HepG2 (cell line): ENCODE measurements around the gene GPR156. TPM values are rescaled to one million over a fixed set of nuclear protein-coding genes. Genes with fewer than 3 reads are reported as not detected.

Source experiments
- ARHGAP35 ChIP-seq: sonication (generic); formaldehyde crosslinking; IDR thresholded peaks from 2 replicates; pipeline ENCODE4 v1.9.0; 2022; ENCODE audit warnings: mild to moderate bottlenecking, inconsistent platforms, moderate library complexity, missing genetic modification reagents, borderline replicate concordance
- ATF3 ChIP-seq: sonication (generic); formaldehyde crosslinking; IDR thresholded peaks from 2 replicates; pipeline ENCODE4 v1.4.0; 2020; ENCODE audit warnings: missing genetic modification reagents
- CAMTA2 ChIP-seq: sonication (generic); formaldehyde crosslinking; IDR thresholded peaks from 2 replicates; pipeline ENCODE4 v1.4.0; 2020; ENCODE audit warnings: mild to moderate bottlenecking, missing genetic modification reagents, borderline replicate concordance
- E2F5 ChIP-seq: sonication (generic); formaldehyde crosslinking; conservative IDR thresholded peaks from 2 replicates; pipeline ENCODE4 v1.4.0; 2020; ENCODE audit warnings: missing genetic modification reagents
- EEA1 ChIP-seq: sonication (generic); formaldehyde crosslinking; IDR thresholded peaks from 2 replicates; pipeline ENCODE4 v1.5.1; 2020; ENCODE audit warnings: mild to moderate bottlenecking, missing genetic modification reagents, borderline replicate concordance
- ELF4 ChIP-seq: sonication (generic); formaldehyde crosslinking; IDR thresholded peaks from 2 replicates; pipeline ENCODE4 v1.5.0; 2020; ENCODE audit warnings: missing genetic modification reagents, mild to moderate bottlenecking, moderate library complexity, borderline replicate concordance
- FOXA3 ChIP-seq: IDR thresholded peaks from 2 replicates; pipeline ENCODE4 v1.6.1; 2016; ENCODE audit warnings: missing genetic modification reagents, missing compliant biosample characterization
- GRHL1 ChIP-seq: sonication (generic); formaldehyde crosslinking; conservative IDR thresholded peaks from 2 replicates; pipeline ENCODE4 v1.8.0; 2022; ENCODE audit warnings: missing genetic modification reagents
- HOXA7 ChIP-seq: sonication (generic); formaldehyde crosslinking; IDR thresholded peaks from 2 replicates; pipeline ENCODE4 v1.8.1; 2022; ENCODE audit warnings: mild to moderate bottlenecking, missing genetic modification reagents, moderate library complexity
- KLF13 ChIP-seq: sonication (generic); formaldehyde crosslinking; IDR thresholded peaks from 2 replicates; pipeline ENCODE4 v1.4.0; 2020; ENCODE audit warnings: mild to moderate bottlenecking, missing genetic modification reagents
- NAIF1 ChIP-seq: sonication (generic); formaldehyde crosslinking; IDR thresholded peaks from 2 replicates; pipeline ENCODE4 v1.5.0; 2020; ENCODE audit warnings: mild to moderate bottlenecking, missing genetic modification reagents, borderline replicate concordance
- NFE2 ChIP-seq: sonication (generic); formaldehyde crosslinking; IDR thresholded peaks from 2 replicates; pipeline ENCODE4 v1.4.0; 2020; ENCODE audit warnings: missing genetic modification reagents
- PATZ1 ChIP-seq: sonication (generic); formaldehyde crosslinking; IDR thresholded peaks from 2 replicates; pipeline ENCODE4 v1.4.0; 2020; ENCODE audit warnings: missing genetic modification reagents
- PRDM4 ChIP-seq: sonication (generic); formaldehyde crosslinking; IDR thresholded peaks from 2 replicates; pipeline ENCODE4 v1.9.0; 2021; ENCODE audit warnings: missing genetic modification reagents, borderline replicate concordance
- RBM22 ChIP-seq: fragments of 200-400 bp; formaldehyde crosslinking; optimal IDR thresholded peaks from 2 replicates; pipeline ENCODE3; 2017; ENCODE audit warnings: mild to moderate bottlenecking, low read length, moderate library complexity
- SATB2 ChIP-seq: sonication (generic); formaldehyde crosslinking; IDR thresholded peaks from 2 replicates; pipeline ENCODE4 v1.5.0; 2020; ENCODE audit warnings: missing genetic modification reagents
- SMARCE1 ChIP-seq: fragments of 450-650 bp; IDR thresholded peaks from 2 replicates; pipeline ENCODE4 v1.6.1; 2017; ENCODE audit warnings: borderline replicate concordance
- SP140L ChIP-seq: sonication (generic); formaldehyde crosslinking; IDR thresholded peaks from 2 replicates; pipeline ENCODE4 v1.4.0; 2020; ENCODE audit warnings: missing genetic modification reagents, borderline replicate concordance
- SRSF9 ChIP-seq: fragments of 200-400 bp; formaldehyde crosslinking; IDR thresholded peaks from 2 replicates; pipeline ENCODE4 v1.6.1; 2018; ENCODE audit warnings: borderline replicate concordance, mild to moderate bottlenecking, low read depth, low read length; ENCODE audit not compliant: insufficient read depth, poor library complexity, severe bottlenecking
- ZKSCAN1 ChIP-seq: fragments of 150-350 bp; IDR thresholded peaks from 2 replicates; pipeline ENCODE4 v1.6.1; 2014; ENCODE audit warnings: low read length
- ZNF274 ChIP-seq: sonication (generic); formaldehyde crosslinking; IDR thresholded peaks from 2 replicates; pipeline ENCODE4 v1.5.1; 2020; ENCODE audit warnings: mild to moderate bottlenecking, missing genetic modification reagents
- ZNF337 ChIP-seq: sonication (generic); formaldehyde crosslinking; IDR thresholded peaks from 2 replicates; pipeline ENCODE4 v1.5.1; 2020; ENCODE audit warnings: missing genetic modification reagents, low read depth, mild to moderate bottlenecking, borderline replicate concordance
- ZNF543 ChIP-seq: sonication (generic); formaldehyde crosslinking; IDR thresholded peaks from 2 replicates; pipeline ENCODE4 v1.4.0; 2020; ENCODE audit warnings: mild to moderate bottlenecking, missing genetic modification reagents
- polyA plus RNA-seq, 8 experiments: library from polyadenylated mRNA; depleted of rRNA in 3 of 8; stranded (reverse) in 7 of 8; unstranded in 1 of 8; fragments of >200 nt; fragmentation: Illumina TruSeq in 4 of 8; extraction: Trizol in 4 of 8; gene quantifications; 2 replicates each; pipeline versions ENCODE4 v1.2.1 to v1.2.3, GENCODE V29; 2011 to 2016; ENCODE audit warnings: low read depth in 4 of 8, missing spikeins in 1 of 8, mixed read lengths in 1 of 8; ENCODE audit not compliant: insufficient read depth in 1 of 8
- total RNA-seq, 5 experiments: library from RNA; depleted of rRNA; stranded (reverse); fragments of >200 nt; fragmentation: Illumina TruSeq; extraction: Trizol; gene quantifications; 2 replicates each; pipeline ENCODE4 v1.2.3, GENCODE V29; 2016; ENCODE audit warnings: low read depth in 1 of 5

The GPR156 gene
- total and polyA plus RNA-seq, 2 of the 13 experiments (the other 11 are each of a cell fraction or from before 2014, with no cell fraction given) = not detected

GRCh38 chr3:120147072-120147871 lies 137.8 kb downstream of the GPR156 start (continued):
- no peak for TF ChIP-seq ZNF274 (CRISPR knock-in tag)
- TF ChIP-seq SMARCE1 = no peak
- no peak for TF ChIP-seq ZNF337
- no peak for TF ChIP-seq ELF4 (CRISPR knock-in tag)
- TF ChIP-seq GRHL1 (CRISPR knock-in tag) = no peak
- TF ChIP-seq CAMTA2 (CRISPR knock-in tag) = no peak
- TF ChIP-seq ARHGAP35 = no peak
- TF ChIP-seq EEA1 (CRISPR knock-in tag) = no peak
- no peak for TF ChIP-seq SATB2 (CRISPR knock-in tag)
- no peak for TF ChIP-seq NFE2
- no peak for TF ChIP-seq ATF3 (CRISPR knock-in tag)
- no peak for TF ChIP-seq NAIF1 (CRISPR knock-in tag)
- TF ChIP-seq KLF13 = no peak
- no peak for TF ChIP-seq SP140L
- TF ChIP-seq SRSF9 = no peak
- TF ChIP-seq E2F5 (CRISPR knock-in tag) = no peak
- TF ChIP-seq ZNF543 = no peak
- TF ChIP-seq PRDM4 = no peak
- TF ChIP-seq FOXA3 = peak; percentile 65
- TF ChIP-seq RBM22 = no peak
- no peak for TF ChIP-seq ZKSCAN1
- no peak for TF ChIP-seq PATZ1 (CRISPR knock-in tag)
- no peak for TF ChIP-seq HOXA7
